Suprapubic skin (tissue), 3 donors: ENCODE results near the gene ARID4B.

Experiments used
- CTCF ChIP-seq, 2 donors: fragments of 200-600 bp in 1 of 2; fragments of 450-650 bp in 1 of 2; sonication (generic) in 1 of 2; IDR thresholded peaks; one replicate each; pipeline ENCODE4 v1.5.1; 2016 to 2019; ENCODE audit warnings: antibody characterized with exemption in 2 of 2, mild to moderate bottlenecking in 1 of 2, moderate library complexity in 1 of 2
- POLR2AphosphoS5 ChIP-seq, 3 donors: sonication (generic); formaldehyde crosslinking; IDR thresholded peaks; one replicate each; pipeline ENCODE4 v1.6.1; 2017; ENCODE audit warnings: antibody characterized with exemption in 3 of 3

DNA sequence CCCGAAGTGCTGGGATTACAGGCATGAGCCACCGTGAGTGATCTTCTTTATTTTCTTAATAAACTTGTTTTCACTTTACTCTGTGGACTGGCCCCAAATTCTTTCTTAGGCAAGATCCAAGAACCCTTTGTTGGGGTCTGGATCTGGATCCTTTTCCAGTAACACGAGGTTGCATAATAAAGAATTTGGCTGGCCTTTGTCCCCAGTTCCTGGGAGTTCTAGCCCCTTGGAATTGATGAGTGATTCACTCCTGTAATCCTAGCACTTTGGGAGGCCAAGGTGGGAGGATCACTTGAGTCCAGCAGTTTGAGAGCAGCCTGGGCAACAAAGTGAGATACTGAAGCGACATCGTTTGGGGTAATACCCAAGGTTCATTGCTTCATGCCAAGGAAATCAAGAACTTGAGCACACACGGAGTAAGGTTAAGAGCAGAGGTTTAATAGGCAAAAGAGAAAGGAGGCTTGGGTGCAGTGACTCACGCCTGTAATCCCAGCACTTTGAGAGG is 197.2 kb downstream of the ARID4B start:
- TF ChIP-seq CTCF (IDR thresholded peaks at IDR 0.05) (no peak), POLR2AphosphoS5 (IDR thresholded peaks at IDR 0.05) (no peak)
